ENCODE data around the gene MICALL2. TPM values are rescaled to one million over a fixed set of nuclear protein-coding genes. Genes with fewer than 3 reads are reported as not detected.

MICALL2 gene
- total RNA-seq, 1 donor from 2014 or later, result 3.1 TPM

- Histone ChIP-seq H3K27ac (ENCODE audit: low read depth, low read length) (peak overlapping the region; percentile 83), H3K9me3 (ENCODE audit: control insufficient read depth in 3 of 3, low read length in 3 of 3) (no peaks in the 10 kb centered on the region), H3K4me1 (ENCODE audit: control insufficient read depth in 3 of 3, insufficient read depth in 3 of 3, low read length in 3 of 3) (peaks cover 36 to 58% (median 37%) of the 10 kb centered on the region in 3 donors), H3K27me3 (ENCODE audit: control insufficient read depth in 3 of 3, insufficient read depth in 3 of 3, low read length in 3 of 3) (no peaks in the 10 kb centered on the region), H3K36me3 (ENCODE audit: control insufficient read depth in 3 of 3, insufficient read depth in 3 of 3, low read length in 3 of 3) (no peaks in the 10 kb centered on the region), H3K4me3 (ENCODE audit: low read length in 3 of 3) (peak overlapping the region; percentile 83 to 87 (median 86)), H3K9ac (ENCODE audit: low read depth in 1 of 3, low read length in 3 of 3) (peak overlapping the region; percentile 80 to 91 (median 82))
Measured at GRCh38 chr7:1460821-1461645, 1.8 kb upstream of the MICALL2 start.

- Histone ChIP-seq H3K27me3 (ENCODE audit: control insufficient read depth in 3 of 3, insufficient read depth in 3 of 3, low read length in 3 of 3) (no peaks in the 10 kb centered on the region), H3K9me3 (ENCODE audit: control insufficient read depth in 3 of 3, low read length in 3 of 3) (no peaks in the 10 kb centered on the region), H3K4me3 (ENCODE audit: low read length in 3 of 3) (peak overlapping the region; percentile 83 to 87 (median 86)), H3K27ac (ENCODE audit: low read depth, low read length) (peak overlapping the region; percentile 83), H3K4me1 (ENCODE audit: control insufficient read depth in 3 of 3, insufficient read depth in 3 of 3, low read length in 3 of 3) (peaks cover 38 to 61% (median 40%) of the 10 kb centered on the region in 3 donors), H3K9ac (ENCODE audit: low read depth in 1 of 3, low read length in 3 of 3) (peak overlapping the region; percentile 80 to 91 (median 82)), H3K36me3 (ENCODE audit: control insufficient read depth in 3 of 3, insufficient read depth in 3 of 3, low read length in 3 of 3) (no peaks in the 10 kb centered on the region)
Measured at GRCh38 chr7:1459920-1460820, 900 bp upstream of the MICALL2 start.

- peak overlapping the region in 1 of 3 donors; percentile 86 for H3K4me3 ChIP-seq (ENCODE audit: low read length in 3 of 3)
- no peak overlapping the region for H3K9ac ChIP-seq (ENCODE audit: low read depth in 1 of 3, low read length in 3 of 3)
- peak overlapping the region; percentile 83 for H3K27ac ChIP-seq (ENCODE audit: low read depth, low read length)
- H3K9me3 ChIP-seq (ENCODE audit: control insufficient read depth in 3 of 3, low read length in 3 of 3), result no peaks in the 10 kb centered on the region
- peaks cover 38 to 61% (median 40%) of the 10 kb centered on the region in 3 donors for H3K4me1 ChIP-seq (ENCODE audit: control insufficient read depth in 3 of 3, insufficient read depth in 3 of 3, low read length in 3 of 3)
- H3K36me3 ChIP-seq (ENCODE audit: control insufficient read depth in 3 of 3, insufficient read depth in 3 of 3, low read length in 3 of 3), result no peaks in the 10 kb centered on the region
- no peaks in the 10 kb centered on the region for H3K27me3 ChIP-seq (ENCODE audit: control insufficient read depth in 3 of 3, insufficient read depth in 3 of 3, low read length in 3 of 3)
Measured at GRCh38 chr7:1459512-1459892, 232 bp upstream of the MICALL2 start.

- H3K9me3 ChIP-seq (ENCODE audit: control insufficient read depth in 3 of 3, low read length in 3 of 3), result no peaks in the 10 kb centered on the region
- peak overlapping the region; percentile 54 for H3K27ac ChIP-seq (ENCODE audit: low read depth, low read length)
- peak overlapping the region; percentile 43 to 82 (median 74) for H3K9ac ChIP-seq (ENCODE audit: low read depth in 1 of 3, low read length in 3 of 3)
- no peaks in the 10 kb centered on the region for H3K27me3 ChIP-seq (ENCODE audit: control insufficient read depth in 3 of 3, insufficient read depth in 3 of 3, low read length in 3 of 3)
- peaks cover 36 to 53% (median 38%) of the 10 kb centered on the region in 3 donors for H3K4me1 ChIP-seq (ENCODE audit: control insufficient read depth in 3 of 3, insufficient read depth in 3 of 3, low read length in 3 of 3)
- H3K36me3 ChIP-seq (ENCODE audit: control insufficient read depth in 3 of 3, insufficient read depth in 3 of 3, low read length in 3 of 3), result no peaks in the 10 kb centered on the region
- peak overlapping the region; percentile 82 to 92 (median 86) for H3K4me3 ChIP-seq (ENCODE audit: low read length in 3 of 3)
Measured at GRCh38 chr7:1457949-1458682, 1.2 kb downstream of the MICALL2 start.

- peak overlapping the region in 1 of 3 donors; percentile 82 for H3K9ac ChIP-seq (ENCODE audit: low read depth in 1 of 3, low read length in 3 of 3)
- H3K4me1 ChIP-seq (ENCODE audit: control insufficient read depth in 3 of 3, insufficient read depth in 3 of 3, low read length in 3 of 3), result peaks cover 35 to 48% (median 36%) of the 10 kb centered on the region in 3 donors
Measured at GRCh38 chr7:1457059-1457948, 2.0 kb downstream of the MICALL2 start.

GRCh38 chr7:1455955-1456354, 3.3 kb downstream of the MICALL2 start:
- Histone ChIP-seq H3K27me3 (ENCODE audit: control insufficient read depth in 3 of 3, insufficient read depth in 3 of 3, low read length in 3 of 3) (no peaks in the 10 kb centered on the region), H3K4me1 (ENCODE audit: control insufficient read depth in 3 of 3, insufficient read depth in 3 of 3, low read length in 3 of 3) (peaks cover 28 to 37% (median 29%) of the 10 kb centered on the region in 3 donors), H3K9ac (ENCODE audit: low read depth in 1 of 3, low read length in 3 of 3) (no peak overlapping the region), H3K9me3 (ENCODE audit: control insufficient read depth in 3 of 3, low read length in 3 of 3) (no peaks in the 10 kb centered on the region), H3K36me3 (ENCODE audit: control insufficient read depth in 3 of 3, insufficient read depth in 3 of 3, low read length in 3 of 3) (no peaks in the 10 kb centered on the region), H3K4me3 (ENCODE audit: low read length in 3 of 3) (no peak overlapping the region), H3K27ac (ENCODE audit: low read depth, low read length) (no peak overlapping the region)

More at GRCh38 chr7:1457059-1457948, 2.0 kb downstream of the MICALL2 start:
- Histone ChIP-seq H3K27ac (ENCODE audit: low read depth, low read length) (no peak overlapping the region), H3K9me3 (ENCODE audit: control insufficient read depth in 3 of 3, low read length in 3 of 3) (no peaks in the 10 kb centered on the region), H3K36me3 (ENCODE audit: control insufficient read depth in 3 of 3, insufficient read depth in 3 of 3, low read length in 3 of 3) (no peaks in the 10 kb centered on the region), H3K27me3 (ENCODE audit: control insufficient read depth in 3 of 3, insufficient read depth in 3 of 3, low read length in 3 of 3) (no peaks in the 10 kb centered on the region), H3K4me3 (ENCODE audit: low read length in 3 of 3) (peak overlapping the region in 1 of 3 donors; percentile 86)

GRCh38 chr7:1455241-1455939, 3.9 kb downstream of the MICALL2 start:
- H3K9me3 ChIP-seq (ENCODE audit: control insufficient read depth in 3 of 3, low read length in 3 of 3), result no peaks in the 10 kb centered on the region
- no peak overlapping the region for H3K9ac ChIP-seq (ENCODE audit: low read depth in 1 of 3, low read length in 3 of 3)
- no peak overlapping the region for H3K4me3 ChIP-seq (ENCODE audit: low read length in 3 of 3)
- peaks cover 24 to 33% (median 24%) of the 10 kb centered on the region in 3 donors for H3K4me1 ChIP-seq (ENCODE audit: control insufficient read depth in 3 of 3, insufficient read depth in 3 of 3, low read length in 3 of 3)
- no peaks in the 10 kb centered on the region for H3K27me3 ChIP-seq (ENCODE audit: control insufficient read depth in 3 of 3, insufficient read depth in 3 of 3, low read length in 3 of 3)
- peaks cover 0 to 2% (median 0%) of the 10 kb centered on the region in 3 donors for H3K36me3 ChIP-seq (ENCODE audit: control insufficient read depth in 3 of 3, insufficient read depth in 3 of 3, low read length in 3 of 3)
- no peak overlapping the region for H3K27ac ChIP-seq (ENCODE audit: low read depth, low read length)

GRCh38 chr7:1454542-1454941, 4.7 kb downstream of the MICALL2 start:
- no peaks in the 10 kb centered on the region for H3K27me3 ChIP-seq (ENCODE audit: control insufficient read depth in 3 of 3, insufficient read depth in 3 of 3, low read length in 3 of 3)
- no peak overlapping the region for H3K27ac ChIP-seq (ENCODE audit: low read depth, low read length)
- H3K9ac ChIP-seq (ENCODE audit: low read depth in 1 of 3, low read length in 3 of 3), result no peak overlapping the region
- H3K9me3 ChIP-seq (ENCODE audit: control insufficient read depth in 3 of 3, low read length in 3 of 3), result no peaks in the 10 kb centered on the region
- no peak overlapping the region for H3K4me3 ChIP-seq (ENCODE audit: low read length in 3 of 3)
- peaks cover 18 to 26% (median 19%) of the 10 kb centered on the region in 3 donors for H3K4me1 ChIP-seq (ENCODE audit: control insufficient read depth in 3 of 3, insufficient read depth in 3 of 3, low read length in 3 of 3)
- H3K36me3 ChIP-seq (ENCODE audit: control insufficient read depth in 3 of 3, insufficient read depth in 3 of 3, low read length in 3 of 3), result peaks cover 0 to 2% (median 0%) of the 10 kb centered on the region in 3 donors

All from skeletal muscle tissue (tissue), 4 donors.